NCI-H187 treated with DMSO at 0.1 percent for 48 hours (cell line): ENCODE measurements around the gene CFAP126.
"Not testable (repeated sequence)": the region's sequence is repeated elsewhere in the genome, so short reads cannot be mapped to it uniquely, and the experiment has no call there.

Source experiments
- DNase-seq: peaks from one replicate; lab custom pipeline; 2025; lab: John Stamatoyannopoulos, UW

The CFAP126 gene

DNA sequence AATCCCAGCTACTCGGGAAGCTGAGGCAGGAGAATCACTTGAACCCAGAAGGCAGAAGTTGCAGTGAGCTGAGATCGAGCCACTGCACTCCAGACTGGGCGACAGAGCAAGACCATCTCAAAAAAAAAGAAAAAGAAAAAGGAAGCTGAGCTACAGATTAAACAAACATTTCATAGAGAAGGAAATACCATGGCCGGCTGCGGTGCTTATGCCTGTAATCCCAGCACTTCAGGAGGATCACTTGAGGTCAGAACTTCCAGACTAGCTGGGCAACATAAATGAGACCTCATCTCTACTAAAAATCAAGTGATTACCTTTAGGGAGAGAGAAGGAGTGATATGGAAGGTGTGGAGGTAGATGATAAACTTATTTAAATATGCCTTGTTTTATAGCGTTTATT lies 14.0 kb upstream of the CFAP126 start:
- DNase-seq = no peak

DNA sequence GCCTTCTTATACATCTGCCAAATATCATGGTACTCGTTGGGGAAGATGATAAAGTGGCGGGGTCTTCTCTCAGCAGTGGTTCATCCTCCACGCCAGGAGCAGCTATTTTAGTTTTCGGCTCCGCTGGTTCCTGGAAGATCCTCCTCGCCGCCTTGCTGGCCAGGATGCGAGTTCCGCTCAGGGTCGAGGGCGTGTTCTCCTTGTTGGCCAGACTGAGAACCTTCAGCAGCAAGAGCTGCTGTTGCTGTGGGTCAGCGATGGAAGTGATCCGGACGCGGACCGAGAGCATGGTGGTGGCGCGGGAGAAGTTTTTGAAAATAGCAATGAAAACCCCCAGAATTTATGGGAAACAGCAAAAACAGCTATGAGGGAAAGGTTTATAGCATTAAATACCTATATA lies 11.4 kb upstream of the CFAP126 start:
- no peak for DNase-seq

DNA sequence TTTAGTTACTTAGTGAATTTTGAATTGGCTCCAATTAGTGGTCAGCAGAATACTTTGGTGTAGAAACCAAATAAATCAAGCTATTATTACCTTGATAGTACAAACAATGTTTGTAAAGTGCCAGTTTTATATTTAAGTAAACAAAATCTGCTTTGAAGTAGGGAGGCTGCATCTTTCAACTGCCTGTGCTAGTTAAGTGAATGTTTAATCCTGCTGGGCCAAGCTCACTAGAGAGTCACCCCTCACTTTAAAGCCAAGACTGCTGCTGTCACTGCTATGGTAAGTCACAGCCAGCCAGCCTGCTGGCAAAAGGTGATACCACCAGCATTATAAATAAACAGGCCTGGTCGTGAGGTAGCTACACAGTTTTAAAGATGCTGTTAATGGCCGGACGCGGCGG lies 10.3 kb upstream of the CFAP126 start:
- no peak for DNase-seq

DNA sequence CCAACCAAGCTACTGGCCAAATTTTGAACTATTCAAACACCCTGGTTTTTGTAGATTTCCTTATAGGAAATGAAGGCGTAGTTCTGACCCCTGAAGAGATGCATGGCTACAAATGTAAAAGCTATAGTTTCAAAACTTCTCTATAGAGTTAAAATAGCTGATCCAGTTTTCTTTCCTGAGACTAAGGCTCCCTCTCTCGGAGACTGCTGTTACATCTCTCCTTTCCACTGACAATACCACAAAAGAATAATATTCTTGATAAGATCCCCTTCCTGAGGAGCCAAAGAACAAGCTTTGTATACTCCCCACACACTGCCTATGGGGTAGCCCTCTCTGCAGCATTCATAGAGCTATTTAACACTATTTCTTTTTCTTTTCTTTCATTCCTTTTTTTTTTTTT lies 6.7 kb upstream of the CFAP126 start:
- DNase-seq = no peak

DNA sequence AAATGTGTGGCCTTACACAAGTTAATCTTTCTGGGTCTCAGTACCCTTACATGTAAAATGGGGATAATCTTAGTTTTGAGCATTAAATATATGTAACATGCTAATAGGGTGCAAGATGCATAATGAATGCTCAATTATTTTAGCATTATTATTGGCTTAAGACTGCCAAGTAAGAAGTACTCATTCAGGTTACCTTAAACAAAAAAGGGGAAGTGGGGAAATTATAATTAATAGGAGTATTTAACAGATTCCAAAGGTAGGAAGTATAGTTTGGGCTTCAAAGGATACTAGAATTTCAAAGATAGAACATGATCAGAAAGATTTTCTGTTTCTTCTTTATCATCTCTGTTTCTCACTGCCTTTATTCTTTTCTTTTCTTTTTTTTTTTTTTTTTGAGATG lies 5.8 kb upstream of the CFAP126 start:
- DNase-seq = no peak

DNA sequence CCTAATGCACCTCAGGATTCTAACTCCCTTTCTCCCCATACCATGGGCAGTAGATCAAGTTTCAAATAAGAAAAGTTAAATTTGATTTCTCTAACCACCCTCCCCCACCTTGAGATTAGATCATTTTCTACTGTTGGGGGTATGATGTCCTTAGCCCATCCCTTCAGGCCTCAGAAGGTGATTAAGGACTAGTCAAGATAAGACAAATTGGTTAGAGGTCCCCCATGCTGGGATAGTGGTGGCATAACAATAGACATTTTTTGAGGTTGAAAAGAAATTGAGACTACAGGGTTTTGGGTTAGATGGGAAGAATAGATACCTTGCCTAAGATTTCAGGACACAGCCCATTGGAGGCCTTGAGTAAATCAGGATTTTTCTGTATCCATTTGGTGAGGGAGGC lies 2.5 kb downstream of the CFAP126 start:
- DNase-seq = no peak

DNA sequence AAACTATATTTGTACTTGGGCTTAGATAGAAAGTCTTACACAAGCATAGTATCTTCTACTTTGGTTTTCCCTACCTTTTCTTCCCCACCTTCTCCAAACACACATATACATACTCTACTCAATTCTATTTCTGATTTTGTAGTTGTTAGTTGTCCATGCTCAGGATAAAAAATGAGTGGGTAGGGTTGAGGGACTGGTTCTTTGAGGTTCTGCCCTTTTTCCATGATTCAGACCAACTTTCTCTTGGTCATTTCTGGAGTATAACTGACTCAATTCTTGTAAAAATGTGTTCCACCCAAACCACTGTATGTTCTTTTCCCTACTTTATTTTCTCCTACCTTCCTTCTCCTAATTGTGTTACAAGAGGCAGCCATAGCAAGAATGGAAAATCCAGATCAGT lies 3.3 kb downstream of the CFAP126 start:
- DNase-seq = no peak

DNA sequence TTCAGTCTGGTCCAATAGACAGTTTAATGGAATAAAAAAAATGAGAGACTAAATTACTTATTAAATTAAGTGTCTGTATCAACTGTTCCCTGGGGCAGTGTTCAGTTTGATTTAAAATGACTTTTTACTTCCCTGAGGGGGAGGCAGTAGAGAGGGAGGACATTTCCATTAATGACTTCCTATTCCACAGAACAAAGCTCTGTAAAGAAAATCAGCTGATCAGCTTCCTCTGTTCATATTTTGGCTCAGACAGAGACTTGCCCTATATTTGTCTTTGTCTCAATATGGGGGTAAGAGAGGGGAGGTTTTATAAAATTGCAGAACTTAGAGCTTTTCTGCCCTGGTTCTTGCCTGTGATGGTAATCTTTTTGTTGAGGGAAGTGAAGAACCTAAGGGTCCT lies 8.4 kb downstream of the CFAP126 start:
- no peak for DNase-seq

DNA sequence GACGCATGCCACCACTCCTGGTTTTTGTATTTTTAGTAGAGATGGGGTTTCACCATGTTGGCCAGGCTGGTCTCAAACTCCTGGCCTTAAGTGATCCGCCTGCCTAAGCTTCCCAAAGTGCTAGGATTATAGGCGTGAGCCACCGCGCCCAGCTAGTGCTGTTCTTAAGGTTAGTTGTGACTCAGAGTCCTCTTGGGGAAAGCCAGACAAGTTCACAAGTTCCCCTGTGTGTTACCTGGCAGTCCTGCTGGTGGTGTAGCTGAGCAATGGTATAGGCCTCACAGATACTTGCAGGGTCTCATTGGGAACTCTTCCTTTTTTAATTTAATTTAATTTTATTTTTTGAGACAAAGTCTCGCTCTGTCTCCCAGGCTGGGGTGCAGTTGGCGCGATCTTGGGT lies 10.6 kb downstream of the CFAP126 start:
- DNase-seq = no peak

DNA sequence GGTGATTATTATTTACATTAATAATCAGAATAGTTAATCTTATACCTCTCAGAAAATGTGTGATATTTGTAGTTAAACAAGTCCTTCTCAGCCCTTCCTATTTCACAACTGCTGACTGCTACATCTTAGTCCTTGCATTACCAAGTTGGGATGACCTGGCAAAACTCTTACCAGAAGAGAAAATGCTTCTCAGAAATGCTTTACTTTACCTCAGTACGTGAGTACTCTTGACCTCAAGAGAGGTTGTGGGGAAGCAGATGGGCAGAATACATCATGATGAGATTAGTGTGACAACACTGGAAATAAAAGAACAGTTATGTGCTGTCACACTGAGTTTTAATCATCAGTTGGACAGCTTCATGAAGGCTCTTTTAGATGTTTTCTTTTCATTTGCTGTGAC lies 16.2 kb downstream of the CFAP126 start:
- no peak for DNase-seq

DNA sequence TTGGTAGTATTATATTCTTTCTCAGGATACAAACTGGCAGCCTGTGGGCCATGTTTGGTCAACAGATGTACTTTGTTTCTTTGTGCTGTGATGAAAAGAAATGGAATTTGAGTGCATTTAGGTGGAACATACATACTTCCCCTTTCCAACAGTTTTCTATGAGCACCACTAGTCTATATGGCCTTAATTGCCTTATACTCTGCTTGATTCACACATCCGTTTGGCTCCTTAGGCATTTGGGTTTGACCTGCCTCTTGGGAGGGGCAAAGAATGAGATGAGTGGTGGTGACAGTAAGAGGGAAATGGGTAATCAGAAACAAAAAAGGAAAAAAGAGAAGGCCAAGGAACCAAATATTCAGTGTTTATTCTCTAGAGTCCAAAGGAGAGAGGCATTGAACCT lies 17.0 kb downstream of the CFAP126 start:
- no peak for DNase-seq

DNA sequence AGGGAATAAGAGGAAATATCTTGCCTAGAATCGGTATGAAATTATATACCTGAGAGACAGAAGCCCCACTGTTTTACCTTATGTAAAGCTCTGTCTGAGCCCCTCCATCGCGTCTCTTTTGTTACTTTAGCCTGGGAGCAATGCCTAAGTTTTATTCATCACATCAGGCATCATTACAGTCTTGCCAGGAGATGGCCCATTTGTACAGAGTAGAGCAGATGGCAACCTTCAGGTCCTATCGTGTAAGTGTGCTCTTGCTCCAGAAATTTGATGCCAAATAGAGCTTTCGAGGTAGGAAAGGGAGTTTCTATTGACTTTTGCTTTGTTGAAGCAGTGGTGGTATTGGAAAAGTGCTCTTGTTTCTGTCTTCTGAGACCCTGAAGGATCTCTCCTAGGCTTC lies 24.9 kb downstream of the CFAP126 start:
- DNase-seq = no peak

DNA sequence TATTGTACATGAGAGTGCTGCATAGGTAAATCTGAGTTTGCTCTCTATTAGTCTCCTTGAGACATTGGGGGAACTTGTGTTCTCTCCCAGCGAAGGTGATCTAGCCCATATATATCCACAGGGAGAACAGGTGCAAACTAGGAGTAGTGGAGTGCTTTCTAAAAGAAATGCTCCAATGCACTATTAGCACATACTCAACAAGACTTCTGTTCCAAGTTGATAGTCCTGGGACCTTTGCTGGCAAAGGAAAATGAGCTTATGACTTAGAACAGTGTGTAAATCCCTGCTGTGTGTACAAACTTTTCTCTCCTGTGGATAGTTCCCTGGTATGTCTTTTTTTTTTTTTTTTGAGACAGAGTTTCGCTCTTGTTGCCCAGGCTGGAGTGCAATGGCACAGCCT lies 25.5 kb downstream of the CFAP126 start:
- no peak for DNase-seq

DNA sequence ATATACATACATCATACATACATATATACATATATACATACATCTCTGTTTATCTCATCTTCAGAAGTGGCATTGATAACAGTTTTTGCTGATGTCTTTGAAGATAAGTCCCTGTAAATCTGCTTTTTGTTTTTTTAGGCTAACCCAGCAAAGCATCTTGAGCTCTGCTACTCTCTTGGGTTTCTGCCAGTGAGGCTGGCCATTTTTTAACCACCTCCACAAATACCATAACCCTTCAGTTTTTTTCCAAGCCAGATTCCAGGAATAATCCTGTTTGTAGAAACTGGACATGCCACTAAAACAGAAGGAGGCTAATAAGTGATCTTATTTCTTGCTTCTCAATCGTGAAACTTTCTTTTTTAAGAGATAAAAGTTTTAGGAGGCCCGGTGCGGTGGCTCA lies 31.9 kb downstream of the CFAP126 start:
- no peak for DNase-seq

DNA sequence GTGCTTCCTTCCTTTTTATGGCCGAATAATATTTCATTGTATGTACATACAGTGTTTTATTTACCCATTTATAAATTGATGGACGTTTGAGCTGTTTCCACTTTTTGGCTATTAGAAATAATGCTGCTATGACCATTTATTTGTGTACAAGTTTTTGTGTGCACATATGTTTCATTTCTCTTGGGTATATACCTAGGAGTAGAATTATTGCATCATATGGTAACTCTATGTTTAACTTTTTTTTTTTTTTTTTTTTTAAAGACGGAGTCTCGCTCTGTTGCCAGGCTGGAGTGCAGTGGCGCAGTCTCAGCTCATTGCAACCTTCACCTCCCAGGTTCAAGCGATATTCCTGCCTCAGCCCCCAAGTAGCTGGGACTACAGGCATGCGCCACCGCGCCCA lies 34.5 kb downstream of the CFAP126 start:
- DNase-seq = no peak

DNA sequence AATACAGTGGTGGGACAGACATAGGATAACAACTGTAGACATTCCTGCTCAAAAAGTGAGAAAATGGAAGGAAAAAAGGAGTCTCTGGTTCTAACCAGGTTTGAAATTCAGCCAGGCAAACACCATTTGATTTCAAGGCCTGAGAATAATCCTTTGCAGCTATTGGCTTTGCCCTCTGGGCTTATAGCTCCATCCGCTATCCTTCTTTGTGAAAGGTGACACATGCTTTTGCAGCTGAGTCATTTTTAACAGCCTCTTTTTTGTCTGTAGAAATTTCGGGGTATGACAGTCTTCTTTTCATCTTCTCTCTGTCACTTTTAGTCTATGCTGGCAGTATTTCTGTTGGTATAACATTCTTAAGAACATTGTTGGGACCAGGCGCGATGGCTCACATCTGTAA lies 37.3 kb downstream of the CFAP126 start:
- no peak for DNase-seq

DNA sequence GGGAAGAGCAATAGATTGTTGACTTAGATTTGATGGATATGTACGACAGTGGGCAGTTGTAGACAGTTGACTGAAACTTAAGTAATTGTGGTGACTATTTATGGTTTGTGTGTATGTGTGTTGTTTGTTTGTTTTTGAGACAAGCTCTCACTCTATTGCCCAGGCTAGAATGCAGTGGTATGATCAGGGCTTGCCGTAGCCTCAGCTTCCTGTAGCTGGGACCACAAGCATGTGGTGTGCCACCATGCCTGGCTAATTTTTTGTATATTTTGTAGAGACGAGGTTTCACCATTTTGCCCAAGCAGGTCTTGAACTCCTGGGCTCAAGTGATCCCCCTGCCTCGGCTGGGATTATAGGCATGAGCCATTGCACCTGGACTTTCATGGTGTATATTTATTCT lies 43.7 kb downstream of the CFAP126 start:
- no peak for DNase-seq

DNA sequence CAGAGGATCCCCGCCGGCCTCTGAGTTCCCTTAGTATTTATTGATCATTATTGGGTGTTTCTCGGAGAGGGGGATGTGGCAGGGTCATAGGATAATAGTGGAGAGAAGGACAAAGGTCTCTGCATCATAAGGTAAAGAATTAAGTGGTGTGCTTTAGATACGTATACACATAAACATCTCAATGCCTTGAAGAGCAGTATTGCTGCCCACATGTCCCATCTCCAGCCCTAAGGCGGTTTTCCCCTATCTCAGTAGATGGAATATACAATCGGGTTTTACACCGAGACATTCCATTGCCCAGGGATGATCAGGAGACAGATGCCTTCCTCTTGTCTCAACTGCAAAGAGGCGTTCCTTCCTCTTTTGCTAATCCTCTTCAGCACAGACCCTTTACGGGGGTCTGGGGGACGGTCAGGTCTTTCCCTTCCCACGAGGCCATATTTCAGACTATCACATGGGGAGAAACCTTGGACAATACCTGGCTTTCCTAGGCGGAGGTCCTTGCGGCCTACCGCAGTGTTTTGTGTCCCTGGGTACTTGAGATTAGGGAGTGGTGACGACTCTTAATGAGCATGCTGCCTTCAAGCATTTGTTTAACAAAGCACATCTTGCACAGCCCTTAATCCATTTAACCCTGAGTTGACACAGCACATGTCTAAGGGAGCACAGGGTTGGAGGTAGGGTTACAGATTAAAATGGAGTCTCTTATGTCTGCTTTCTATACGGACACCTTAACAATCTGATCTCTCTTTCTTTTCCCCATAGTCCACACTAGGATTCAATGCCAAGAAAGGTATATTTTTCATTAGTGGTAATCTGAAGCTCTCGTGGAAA lies 51.6 kb downstream of the CFAP126 start:
- DNase-seq = not testable (repeated sequence)
